Adrenal gland (tissue), 12 donors: ENCODE results near the gene PITPNB. TPM values are rescaled to one million over a fixed set of nuclear protein-coding genes. Genes with fewer than 3 reads are reported as not detected.

ENCODE experiments used
- DNase-seq, 7 donors: peaks; one replicate each; pipeline ENCODE4 v3.0.0-alpha.2; 2019 to 2020
- H3K27ac ChIP-seq, 5 donors: fragments of 200-600 bp; sonication (generic) in 4 of 5; 1 replicate in 3 of 5; 2 replicates in 2 of 5; pipeline versions ENCODE4 v1.5.1 to v1.8.0; 2016 to 2020; ENCODE audit warnings: mild to moderate bottlenecking in 1 of 5
- H3K27me3 ChIP-seq: fragments of 200-600 bp; 2 replicates; pipeline ENCODE4 v1.8.0; 2021
- H3K36me3 ChIP-seq, 2 donors: fragments of 200-600 bp; replicated peaks in 1 of 2; 1 replicate in 1 of 2; 2 replicates in 1 of 2; pipeline versions ENCODE4 v1.5.1 to v1.8.0; 2018 to 2022
- H3K4me1 ChIP-seq, 2 donors: fragments of 200-600 bp; replicated peaks in 1 of 2; 1 replicate in 1 of 2; 2 replicates in 1 of 2; pipeline versions ENCODE4 v1.5.1 to v1.8.0; 2018 to 2021
- H3K4me3 ChIP-seq, 4 donors: fragments of 200-600 bp; sonication (generic) in 3 of 4; one replicate each; pipeline ENCODE4 v1.5.1; 2016 to 2018
- H3K9me3 ChIP-seq, 3 donors: fragments of 200-600 bp; sonication (generic) in 1 of 3; replicated peaks in 1 of 3; 1 replicate in 2 of 3; 2 replicates in 1 of 3; pipeline versions ENCODE4 v1.5.1 to v1.8.0; 2016 to 2021
- POLR2A ChIP-seq, 2 donors: fragments of 450-650 bp; IDR thresholded peaks; one replicate each; pipeline ENCODE4 v1.6.1; 2017; ENCODE audit warnings: antibody characterized with exemption in 2 of 2, mild to moderate bottlenecking in 2 of 2, moderate library complexity in 1 of 2
- WGBS, 4 donors: extraction: QIAGEN DNeasy Blood & Tissue Kit in 2 of 4; methylation state at CpG; one replicate each; pipeline versions ENCODE4 v1.1.5 to v1.1.7; 2013 to 2017; 5-methylcytosine and 5-hydroxymethylcytosine counted together
- intact Hi-C, 2 donors: fragments of 100-400 bp; cut with DNase I; formaldehyde crosslinking; loops; one replicate each; pipeline versions ENCODE4 v1.14.1 to v1.15.0; 2022 to 2023
- polyA plus RNA-seq, 3 donors: library from polyadenylated mRNA; stranded (reverse); fragments of 200-250 nt in 2 of 3; fragments of 350-450 nt in 1 of 3; fragmentation: Illumina TruSeq in 1 of 3; extraction: RNeasy Lipid Tissue Mini Kit (QIAGEN cat#74804) in 1 of 3; gene quantifications; one replicate each; pipeline ENCODE4 v1.2.3, GENCODE V29; 2013 to 2014
- total RNA-seq, 9 donors: library from RNA; depleted of rRNA in 4 of 9; stranded (reverse); fragments of >200 nt in 4 of 9; fragments of 120-200 nt in 1 of 9; fragmentation: NEBNext Ultra II Directional in 1 of 9; extraction: Animal tissue kit (Norgen Biotek cat#: 25700) in 1 of 9; gene quantifications; one replicate each; pipeline versions ENCODE4 v1.1.0 to v1.2.4, GENCODE V29; 2013 to 2023
- TF ChIP-seq, protein P1 (sequence below), 6 experiments: fragments of 450-650 bp in 4 of 6; fragments of 200-600 bp in 2 of 6; sonication (generic) in 1 of 6; IDR thresholded peaks; 1 replicate in 5 of 6; 2 replicates in 1 of 6; pipeline versions ENCODE4 v1.5.1 to v1.8.0; 2016 to 2021; ENCODE audit warnings: antibody characterized with exemption in 6 of 6, mild to moderate bottlenecking in 2 of 6, moderate library complexity in 1 of 6
- donor health status: healthy with polysubstance abuse.
- donor health status: Bipolar disorder and iron deficiency.
- donor health status: DM: yes; HTN: yes; CAD: no.
- donor health status: DM: no; HTN: no; CAD: no.
- donor health status: DM: no; HTN: no; CAD: no.
- donor health status: DM: yes; HTN: yes; CAD: no.

PITPNB gene
- total and polyA plus RNA-seq, 12 donors: 16.8 to 69.0 (median 27.6) TPM

DNA sequence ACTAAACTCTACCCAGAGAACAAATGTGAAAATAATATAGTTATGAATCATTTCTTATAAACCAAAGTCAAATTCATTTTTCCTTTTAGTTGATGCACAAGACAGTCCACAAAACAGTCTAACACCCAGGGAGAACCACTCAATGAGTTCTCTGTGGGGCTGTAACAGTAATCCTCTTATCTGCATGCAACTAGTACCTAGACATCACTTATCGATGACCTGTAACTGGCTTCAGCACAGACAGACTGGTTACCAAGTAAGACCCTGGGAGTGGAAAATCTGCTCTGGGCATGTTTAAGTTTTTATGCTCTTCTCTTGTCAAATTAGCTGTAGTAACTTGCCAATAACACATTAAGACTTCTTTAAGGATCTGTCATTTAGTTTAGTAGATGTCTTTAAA lies 46.6 kb downstream of the PITPNB start:
- H3K36me3 ChIP-seq: no peaks in the 10 kb centered on the region
- no peak for DNase-seq
- no peaks in the 10 kb centered on the region for H3K27me3 ChIP-seq
- peaks cover 9 to 50% of the 10 kb centered on the region in 2 donors for H3K4me1 ChIP-seq
- H3K4me3 ChIP-seq: no peak overlapping the region
- TF ChIP-seq, protein P1, sequence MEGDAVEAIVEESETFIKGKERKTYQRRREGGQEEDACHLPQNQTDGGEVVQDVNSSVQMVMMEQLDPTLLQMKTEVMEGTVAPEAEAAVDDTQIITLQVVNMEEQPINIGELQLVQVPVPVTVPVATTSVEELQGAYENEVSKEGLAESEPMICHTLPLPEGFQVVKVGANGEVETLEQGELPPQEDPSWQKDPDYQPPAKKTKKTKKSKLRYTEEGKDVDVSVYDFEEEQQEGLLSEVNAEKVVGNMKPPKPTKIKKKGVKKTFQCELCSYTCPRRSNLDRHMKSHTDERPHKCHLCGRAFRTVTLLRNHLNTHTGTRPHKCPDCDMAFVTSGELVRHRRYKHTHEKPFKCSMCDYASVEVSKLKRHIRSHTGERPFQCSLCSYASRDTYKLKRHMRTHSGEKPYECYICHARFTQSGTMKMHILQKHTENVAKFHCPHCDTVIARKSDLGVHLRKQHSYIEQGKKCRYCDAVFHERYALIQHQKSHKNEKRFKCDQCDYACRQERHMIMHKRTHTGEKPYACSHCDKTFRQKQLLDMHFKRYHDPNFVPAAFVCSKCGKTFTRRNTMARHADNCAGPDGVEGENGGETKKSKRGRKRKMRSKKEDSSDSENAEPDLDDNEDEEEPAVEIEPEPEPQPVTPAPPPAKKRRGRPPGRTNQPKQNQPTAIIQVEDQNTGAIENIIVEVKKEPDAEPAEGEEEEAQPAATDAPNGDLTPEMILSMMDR (IDR thresholded peaks at IDR 0.05): no peak
- TF ChIP-seq POLR2A (IDR thresholded peaks at IDR 0.05): no peak
- H3K27ac ChIP-seq: no peak overlapping the region
- WGBS, 4 donors: 99 to 100% (median 100%) methylated on average over 1 of the region's 1 CpG
- no peaks in the 10 kb centered on the region for H3K9me3 ChIP-seq
- intact Hi-C loops: no loop called here

- no peaks in the 10 kb centered on the region for H3K36me3 ChIP-seq
- WGBS, 4 donors: 89 to 98% (median 94%) methylated on average over 2 of the region's 2 CpGs
- intact Hi-C loops: no loop called here
- no peaks in the 10 kb centered on the region for H3K27me3 ChIP-seq
- H3K4me3 ChIP-seq: no peak overlapping the region
- H3K9me3 ChIP-seq: no peaks in the 10 kb centered on the region
- TF ChIP-seq POLR2A (IDR thresholded peaks at IDR 0.05): no peak
- TF ChIP-seq, protein P1 (IDR thresholded peaks at IDR 0.05): no peak
- DNase-seq: no peak
- no peak overlapping the region for H3K27ac ChIP-seq
- peaks cover 18 to 50% of the 10 kb centered on the region in 2 donors for H3K4me1 ChIP-seq
These were observed 47.6 kb downstream of the PITPNB start for GRCh38 chr22:27871306-27872014.

DNA sequence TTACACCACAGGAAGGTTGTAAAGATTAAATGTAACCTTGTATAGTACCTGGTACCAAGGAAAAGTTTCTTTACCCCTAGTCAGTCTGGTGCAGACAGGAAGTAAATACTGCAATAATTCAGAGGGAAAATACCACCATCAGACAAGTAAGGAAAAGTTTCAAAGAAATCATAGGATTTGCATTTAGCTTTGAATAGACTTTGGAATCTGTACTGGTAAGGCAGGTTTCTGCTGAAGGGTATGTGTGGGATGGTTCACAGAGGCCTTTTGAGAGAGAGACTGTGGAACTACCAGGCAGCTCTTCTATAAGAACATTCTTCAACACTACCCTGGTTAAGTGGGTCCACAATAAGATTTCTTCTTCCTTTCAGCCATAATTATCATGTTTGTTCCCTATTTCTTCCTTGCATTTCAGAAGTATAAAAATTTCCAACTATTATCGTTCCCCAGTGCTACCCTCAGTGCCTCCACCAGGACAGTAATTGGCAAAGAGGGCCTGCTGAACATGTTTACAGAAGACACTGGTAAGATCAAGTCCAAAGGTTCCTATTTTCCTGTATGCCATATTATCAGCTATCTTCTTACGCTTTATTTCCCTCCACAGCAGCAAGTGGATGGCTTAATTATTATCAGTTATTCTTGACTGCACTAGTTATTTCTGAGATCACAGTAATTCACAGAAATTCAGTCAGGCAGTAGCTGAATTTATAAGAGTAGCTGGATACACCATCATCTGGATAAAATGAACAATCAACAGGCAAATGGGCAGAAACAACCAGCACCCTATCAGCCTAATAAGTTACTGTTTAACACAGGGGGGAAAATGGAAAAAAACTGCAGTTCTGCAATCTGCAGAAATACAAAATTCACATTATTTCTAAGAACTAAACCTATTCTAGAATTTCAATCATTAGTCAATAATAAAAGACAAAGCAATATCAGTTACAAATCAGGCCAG lies 48.5 kb downstream of the PITPNB start:
- Histone ChIP-seq H3K9me3 (no peaks in the 10 kb centered on the region), H3K27ac (no peak overlapping the region), H3K4me1 (peaks cover 23 to 57% of the 10 kb centered on the region in 2 donors), H3K27me3 (no peaks in the 10 kb centered on the region), H3K4me3 (no peak overlapping the region), H3K36me3 (no peaks in the 10 kb centered on the region)
- WGBS, 4 donors: 95 to 96% (median 95%) methylated on average over 2 of the region's 2 CpGs
- no peak for DNase-seq
- TF ChIP-seq POLR2A (IDR thresholded peaks at IDR 0.05): no peak
- TF ChIP-seq, protein P1 (IDR thresholded peaks at IDR 0.05): no peak
- intact Hi-C loops: no loop called here

- Histone ChIP-seq H3K4me3 (no peak overlapping the region), H3K4me1 (peaks cover 23 to 45% of the 10 kb centered on the region in 2 donors), H3K9me3 (no peaks in the 10 kb centered on the region), H3K27ac (peak overlapping the region in 3 of 5 donors; percentile 23 to 85 (median 41)), H3K36me3 (no peaks in the 10 kb centered on the region), H3K27me3 (no peaks in the 10 kb centered on the region)
- intact Hi-C loops: no loop called here
- no peak for DNase-seq
- TF ChIP-seq, protein P1 (IDR thresholded peaks at IDR 0.05): no peak
- no peak for TF ChIP-seq POLR2A (IDR thresholded peaks at IDR 0.05)
- WGBS, 4 donors: 68 to 73% (median 71%) methylated on average over 6 of the region's 6 CpGs
These were observed 50.2 kb downstream of the PITPNB start for GRCh38 chr22:27868732-27869282.
